ENCODE measurements around the gene TRIM7. TPM values are rescaled to one million over a fixed set of nuclear protein-coding genes. Genes with fewer than 3 reads are reported as not detected.

The TRIM7 gene
- total and polyA plus RNA-seq, 2 donors (not counting 1 experiment from before 2014, with no cell fraction given): 4.7 to 7.3 TPM

- Histone ChIP-seq H3K79me2 (ENCODE audit: control insufficient read depth, insufficient read depth, low read length) (peaks cover 67% of the 10 kb centered on the region), H3K27ac (ENCODE audit: insufficient read depth, low read length) (peak overlapping the region; percentile 83), H3K9me3 (ENCODE audit: control insufficient read depth, insufficient read depth, low read depth, low read length) (no peaks in the 10 kb centered on the region), H2AFZ (ENCODE audit: low read length) (no peak overlapping the region), H3K9ac (ENCODE audit: insufficient read depth, low read length) (peak overlapping the region; percentile 84), H4K20me1 (ENCODE audit: control insufficient read depth, extremely low read depth, insufficient read depth, low read length) (peaks cover 6% of the 10 kb centered on the region), H3K27me3 (ENCODE audit: control insufficient read depth, insufficient read depth, low read length) (no peaks in the 10 kb centered on the region), H3K4me2 (ENCODE audit: extremely low read depth, insufficient read depth, low read length) (peak overlapping the region; percentile 94), H3K4me1 (ENCODE audit: control insufficient read depth, extremely low read depth, insufficient read depth, low read length) (peaks cover 19% of the 10 kb centered on the region), H3K4me3 (replicated peaks in 1 of 4; ENCODE audit: control extremely low read depth in 1 of 4, insufficient read depth in 1 of 4, low read depth in 3 of 4, low read length in 4 of 4) (peak overlapping the region; percentile 90 to 100 (median 96)), H3K36me3 (ENCODE audit: control insufficient read depth, insufficient read depth, low read length) (peaks cover 24% of the 10 kb centered on the region)
- no peak for TF ChIP-seq CTCF (conservative IDR thresholded peaks at IDR 0.05 in 1 of 2, IDR thresholded peaks at IDR 0.05 in 1 of 2; ENCODE audit: low read depth in 1 of 2, low read length in 2 of 2)
- DNase-seq (ENCODE audit: low read depth in 2 of 2): no peak
Measured at GRCh38 chr5:181242031-181242451, 37.0 kb upstream of the TRIM7 start.

- peaks cover 19% of the 10 kb centered on the region for H3K4me1 ChIP-seq (ENCODE audit: control insufficient read depth, extremely low read depth, insufficient read depth, low read length)
- no peaks in the 10 kb centered on the region for H3K9me3 ChIP-seq (ENCODE audit: control insufficient read depth, insufficient read depth, low read depth, low read length)
- H4K20me1 ChIP-seq (ENCODE audit: control insufficient read depth, extremely low read depth, insufficient read depth, low read length): peaks cover 6% of the 10 kb centered on the region
- H3K4me3 ChIP-seq (replicated peaks in 1 of 4; ENCODE audit: control extremely low read depth in 1 of 4, insufficient read depth in 1 of 4, low read depth in 3 of 4, low read length in 4 of 4): peak overlapping the region; percentile 90 to 100 (median 96)
- H3K79me2 ChIP-seq (ENCODE audit: control insufficient read depth, insufficient read depth, low read length): peaks cover 63% of the 10 kb centered on the region
- peak overlapping the region; percentile 0 for H3K9ac ChIP-seq (ENCODE audit: insufficient read depth, low read length)
- H3K27me3 ChIP-seq (ENCODE audit: control insufficient read depth, insufficient read depth, low read length): no peaks in the 10 kb centered on the region
- peaks cover 27% of the 10 kb centered on the region for H3K36me3 ChIP-seq (ENCODE audit: control insufficient read depth, insufficient read depth, low read length)
- no peak overlapping the region for H2AFZ ChIP-seq (ENCODE audit: low read length)
- TF ChIP-seq EZH2 (IDR thresholded peaks at IDR 0.05; ENCODE audit: low read length, missing control alignments): no peak
- TF ChIP-seq CTCF (conservative IDR thresholded peaks at IDR 0.05 in 1 of 2, IDR thresholded peaks at IDR 0.05 in 1 of 2; ENCODE audit: low read depth in 1 of 2, low read length in 2 of 2): no peak
- peak overlapping the region; percentile 83 for H3K27ac ChIP-seq (ENCODE audit: insufficient read depth, low read length)
- H3K4me2 ChIP-seq (ENCODE audit: extremely low read depth, insufficient read depth, low read length): peak overlapping the region; percentile 94
- peak; percentile 77 to 82 for DNase-seq (ENCODE audit: low read depth in 2 of 2)
Measured at GRCh38 chr5:181241393-181241975, 36.5 kb upstream of the TRIM7 start.

- Histone ChIP-seq H4K20me1 (ENCODE audit: control insufficient read depth, extremely low read depth, insufficient read depth, low read length) (peaks cover 6% of the 10 kb centered on the region), H3K9me3 (ENCODE audit: control insufficient read depth, insufficient read depth, low read depth, low read length) (no peaks in the 10 kb centered on the region), H3K4me2 (ENCODE audit: extremely low read depth, insufficient read depth, low read length) (no peak overlapping the region), H3K36me3 (ENCODE audit: control insufficient read depth, insufficient read depth, low read length) (peaks cover 34% of the 10 kb centered on the region), H2AFZ (ENCODE audit: low read length) (no peak overlapping the region), H3K4me3 (replicated peaks in 1 of 4; ENCODE audit: control extremely low read depth in 1 of 4, insufficient read depth in 1 of 4, low read depth in 3 of 4, low read length in 4 of 4) (no peak overlapping the region), H3K27ac (ENCODE audit: insufficient read depth, low read length) (no peak overlapping the region), H3K79me2 (ENCODE audit: control insufficient read depth, insufficient read depth, low read length) (peaks cover 55% of the 10 kb centered on the region), H3K27me3 (ENCODE audit: control insufficient read depth, insufficient read depth, low read length) (no peaks in the 10 kb centered on the region), H3K9ac (ENCODE audit: insufficient read depth, low read length) (no peak overlapping the region), H3K4me1 (ENCODE audit: control insufficient read depth, extremely low read depth, insufficient read depth, low read length) (peaks cover 9% of the 10 kb centered on the region)
- no peak for DNase-seq (ENCODE audit: low read depth in 2 of 2)
- no peak for TF ChIP-seq EZH2 (IDR thresholded peaks at IDR 0.05; ENCODE audit: low read length, missing control alignments)
- TF ChIP-seq CTCF (conservative IDR thresholded peaks at IDR 0.05 in 1 of 2, IDR thresholded peaks at IDR 0.05 in 1 of 2; ENCODE audit: low read depth in 1 of 2, low read length in 2 of 2): no peak
Measured at GRCh38 chr5:181239062-181239663, 34.2 kb upstream of the TRIM7 start.

All from fibroblast of lung (primary cell).